Measurements from ENCODE around the gene RWDD4. TPM values are rescaled to one million over a fixed set of nuclear protein-coding genes. Genes with fewer than 3 reads are reported as not detected.

RWDD4 gene
- total and polyA plus RNA-seq, 2 of the 4 experiments (the other 2 are of a cell fraction): 8.5 to 8.8 TPM

GRCh38 chr4:183620421-183620820 lies 38.6 kb downstream of the RWDD4 start:
- Histone ChIP-seq H4K8ac (ENCODE audit: low read depth in 2 of 2, low read length in 2 of 2) (no peak overlapping the region), H3K4me3 (ENCODE audit: insufficient read depth, low read depth, low read length) (no peak overlapping the region), H2BK5ac (ENCODE audit: low read depth, low read length, poor library complexity, severe bottlenecking) (no peak overlapping the region), H3K27ac (ENCODE audit: insufficient read depth, low read length) (no peak overlapping the region), H2AFZ (replicated peaks; ENCODE audit: low read length, poor library complexity) (no peak overlapping the region), H2AK5ac (ENCODE audit: low read depth, low read length) (no peak overlapping the region), H3K36me3 (ENCODE audit: control insufficient read depth, insufficient read depth, low read length) (no peaks in the 10 kb centered on the region), H2BK120ac (ENCODE audit: low read depth, low read length) (no peak overlapping the region), H3K14ac (replicated peaks; ENCODE audit: low read depth, low read length) (no peak overlapping the region), H3K4me1 (ENCODE audit: control insufficient read depth, insufficient read depth, low read length) (peaks cover 5% of the 10 kb centered on the region; the same call in 1 of the 2 replicates), H3K79me1 (ENCODE audit: low read depth in 1 of 2, low read length in 2 of 2) (no peaks in the 10 kb centered on the region), H2BK15ac (ENCODE audit: low read depth, low read length) (no peak overlapping the region), H4K91ac (ENCODE audit: insufficient read depth, low read depth, low read length) (no peak overlapping the region), H2AK9ac (replicated peaks; ENCODE audit: low read depth, low read length, poor library complexity) (no peak overlapping the region), H3K18ac (ENCODE audit: low read depth, low read length) (no peak overlapping the region), H3K9me1 (ENCODE audit: insufficient read depth, low read length) (no peaks in the 10 kb centered on the region), H3K56ac (ENCODE audit: extremely low read depth, insufficient read depth, low read length) (no peak overlapping the region), H4K20me1 (ENCODE audit: insufficient read depth, low read length) (no peaks in the 10 kb centered on the region), H3K9ac (ENCODE audit: low read depth, low read length) (no peak overlapping the region), H3K27me3 (ENCODE audit: control insufficient read depth, insufficient read depth, low read length) (no peaks in the 10 kb centered on the region), H3K4me2 (ENCODE audit: low read depth, low read length) (no peak overlapping the region), H4K5ac (ENCODE audit: low read depth, low read length) (no peak overlapping the region), H3K4ac (ENCODE audit: low read depth, low read length) (no peak overlapping the region), H3K9me3 (ENCODE audit: control insufficient read depth, insufficient read depth, low read length) (no peaks in the 10 kb centered on the region), H2BK20ac (ENCODE audit: low read depth, low read length) (no peak overlapping the region), H3K23ac (ENCODE audit: low read depth, low read length) (no peak overlapping the region)
- no TSS peak for BruUV-seq (replicated peaks)
- CTCF ChIA-PET: interaction anchor here (0.6 kb wide), 1 partner anchor 20 kb away, joined by 4 read pairs; no protein-coding TSS in a partner anchor
- POLR2A ChIA-PET (ENCODE audit: unreplicated experiment): no interaction called here
- WGBS, 2 experiments (ENCODE audit: extremely low coverage in 2 of 2, insufficient read length in 1 of 2): no CpG with 5 or more reads among the region's 2 CpGs
- intact Hi-C loops (cut with micrococcal nuclease) (no loop called here), in situ Hi-C loops (cut with MboI; ENCODE audit: low sequenced_read_pairs) (no loop called here), dilution Hi-C loops (cut with HindIII; ENCODE audit: low sequenced_read_pairs, unreplicated experiment) (no loop called here)
- DNase-seq (no peak), ATAC-seq (ENCODE audit: low read depth) (no peak)
- no peak for TF ChIP-seq RAD21 (IDR thresholded peaks at IDR 0.05; ENCODE audit: low read length)
- no peak for TF ChIP-seq CEBPB (IDR thresholded peaks at IDR 0.05; ENCODE audit: low read depth, low read length)
- TF ChIP-seq FOS (IDR thresholded peaks at IDR 0.05; ENCODE audit: low read depth, low read length): no peak
- TF ChIP-seq MAZ (IDR thresholded peaks at IDR 0.05; ENCODE audit: borderline replicate concordance, low read depth, low read length): no peak
- no peak for TF ChIP-seq USF2 (IDR thresholded peaks at IDR 0.05; ENCODE audit: low read depth, low read length)
- no peak for TF ChIP-seq CHD1 (IDR thresholded peaks at IDR 0.05; ENCODE audit: low read depth, low read length)
- no peak for TF ChIP-seq RCOR1 (IDR thresholded peaks at IDR 0.05; ENCODE audit: insufficient replicate concordance, low read length)
- no peak for TF ChIP-seq SMC3 (IDR thresholded peaks at IDR 0.05; ENCODE audit: low read depth, low read length)
- no peak for TF ChIP-seq NFE2L2 (IDR thresholded peaks at IDR 0.05; ENCODE audit: low read depth, low read length)
- no peak for TF ChIP-seq ELK1 (IDR thresholded peaks at IDR 0.05; ENCODE audit: borderline replicate concordance, low read depth, low read length)
- TF ChIP-seq MXI1 (IDR thresholded peaks at IDR 0.05; ENCODE audit: borderline replicate concordance, low read depth, low read length): no peak
- no peak for TF ChIP-seq CTCF (conservative IDR thresholded peaks at IDR 0.05; ENCODE audit: low read depth, low read length)
- TF ChIP-seq POLR2A (IDR thresholded peaks at IDR 0.05; ENCODE audit: low read depth, low read length): no peak
- no peak for TF ChIP-seq MAFK (IDR thresholded peaks at IDR 0.05; ENCODE audit: low read depth, low read length)
- TF ChIP-seq RFX5 (IDR thresholded peaks at IDR 0.05; ENCODE audit: low read depth, low read length): no peak
- TF ChIP-seq BHLHE40 (IDR thresholded peaks at IDR 0.05; ENCODE audit: low read depth, low read length): no peak
